Upper lobe of left lung (tissue), 6 donors: ENCODE results near the gene HSD11B2. TPM values are rescaled to one million over a fixed set of nuclear protein-coding genes. Genes with fewer than 3 reads are reported as not detected.

Experiments
- ATAC-seq, 2 donors: fragments of 200-7000 bp; cut with Tn5 transposase; one replicate each; pipeline ENCODE4 v1.9.1; 2022; ENCODE audit warnings: mild to moderate bottlenecking in 2 of 2, moderate library complexity in 2 of 2; ENCODE audit not compliant: low FRiP score in 2 of 2
- DNase-seq, 2 donors: peaks; one replicate each; pipeline ENCODE4 v3.0.0-alpha.2; 2019 to 2020
- H3K27ac ChIP-seq, 4 donors: fragments of 200-600 bp; sonication (generic); one replicate each; pipeline ENCODE4 v1.5.1; 2016 to 2019
- H3K27me3 ChIP-seq, 4 donors: fragments of 200-600 bp; sonication (generic); one replicate each; pipeline ENCODE4 v1.5.1; 2017 to 2019
- H3K36me3 ChIP-seq, 4 donors: fragments of 200-600 bp; sonication (generic); one replicate each; pipeline ENCODE4 v1.5.1; 2016 to 2019
- H3K4me1 ChIP-seq, 4 donors: fragments of 200-600 bp; sonication (generic); one replicate each; pipeline ENCODE4 v1.5.1; 2018 to 2019
- H3K4me3 ChIP-seq, 4 donors: fragments of 200-600 bp; sonication (generic); one replicate each; pipeline ENCODE4 v1.5.1; 2017 to 2019; ENCODE audit warnings: mild to moderate bottlenecking in 2 of 4, moderate library complexity in 1 of 4
- H3K9me3 ChIP-seq, 4 donors: fragments of 200-600 bp; sonication (generic); one replicate each; pipeline ENCODE4 v1.5.1; 2018 to 2019
- CTCF ChIP-seq, 6 experiments: fragments of 450-650 bp in 4 of 6; fragments of 200-600 bp in 2 of 6; sonication (generic) in 2 of 6; IDR thresholded peaks; one replicate each; pipeline ENCODE4 v1.5.1; 2016 to 2019; ENCODE audit warnings: antibody characterized with exemption in 6 of 6
- EP300 ChIP-seq, 4 donors: sonication (generic); formaldehyde crosslinking; IDR thresholded peaks; one replicate each; pipeline ENCODE4 v1.5.1; 2017; ENCODE audit warnings: antibody characterized with exemption in 4 of 4, control low read depth in 2 of 4
- POLR2A ChIP-seq, 4 donors: fragments of 450-650 bp; IDR thresholded peaks; one replicate each; pipeline ENCODE4 v1.5.1; 2016 to 2017; ENCODE audit warnings: antibody characterized with exemption in 4 of 4, mild to moderate bottlenecking in 2 of 4
- POLR2AphosphoS5 ChIP-seq, 2 donors: sonication (generic); formaldehyde crosslinking; IDR thresholded peaks; one replicate each; pipeline ENCODE4 v1.5.1; 2017; ENCODE audit warnings: antibody characterized with exemption in 2 of 2
- WGBS, 2 donors: methylation state at CpG; one replicate each; pipeline ENCODE4 v1.1.5; 2017 to 2018; 5-methylcytosine and 5-hydroxymethylcytosine counted together
- total RNA-seq, 6 donors: library from RNA; depleted of rRNA in 4 of 6; stranded (reverse); fragments of >200 nt in 4 of 6; gene quantifications; one replicate each; pipeline versions ENCODE4 v1.1.0 to v1.2.1, GENCODE V29; 2016 to 2021
- donor health status: DM: no; HTN: no; CAD: no; lungs with moderate emphysema.
- donor health status: DM: no; HTN: yes; CAD: no; lungs with severe emphysema.

Gene HSD11B2
- total RNA-seq, 6 donors from 2014 or later, result 0.78 to 5.0 (median 1.6) TPM

- H3K4me1 ChIP-seq, result peaks cover 21 to 29% (median 23%) of the 10 kb centered on the region in 4 donors
- no peaks in the 10 kb centered on the region for H3K9me3 ChIP-seq
- H3K36me3 ChIP-seq, result no peaks in the 10 kb centered on the region
- 76 to 77% methylated on average over 2 of the region's 2 CpGs for WGBS, 2 donors
- ATAC-seq (no peak), DNase-seq (no peak)
- H3K4me3 ChIP-seq, result no peak overlapping the region
- TF ChIP-seq EP300 (IDR thresholded peaks at IDR 0.05) (no peak), CTCF (IDR thresholded peaks at IDR 0.05) (no peak), POLR2A (IDR thresholded peaks at IDR 0.05) (no peak), POLR2AphosphoS5 (IDR thresholded peaks at IDR 0.05) (no peak)
- H3K27me3 ChIP-seq, result no peaks in the 10 kb centered on the region
- H3K27ac ChIP-seq, result no peak overlapping the region
These were observed 13.4 kb upstream of the HSD11B2 start for GRCh38 chr16:67417333-67418061.

- Histone ChIP-seq H3K27ac (no peak overlapping the region), H3K4me3 (no peak overlapping the region), H3K4me1 (peaks cover 14 to 31% (median 22%) of the 10 kb centered on the region in 4 donors), H3K9me3 (no peaks in the 10 kb centered on the region), H3K36me3 (no peaks in the 10 kb centered on the region), H3K27me3 (no peaks in the 10 kb centered on the region)
- TF ChIP-seq EP300 (IDR thresholded peaks at IDR 0.05) (no peak), POLR2AphosphoS5 (IDR thresholded peaks at IDR 0.05) (no peak), CTCF (IDR thresholded peaks at IDR 0.05) (no peak), POLR2A (IDR thresholded peaks at IDR 0.05) (no peak)
- DNase-seq, result no peak
- ATAC-seq, result no peak
- 88 to 91% methylated on average over 3 of the region's 3 CpGs for WGBS, 2 donors
These were observed 11.4 kb upstream of the HSD11B2 start for GRCh38 chr16:67419502-67419901.

- H3K4me1 ChIP-seq, result peaks cover 13 to 28% (median 22%) of the 10 kb centered on the region in 4 donors
- ATAC-seq (no peak), DNase-seq (no peak)
- H3K27ac ChIP-seq, result no peak overlapping the region
- H3K9me3 ChIP-seq, result no peaks in the 10 kb centered on the region
- WGBS, 2 donors, result 79 to 88% methylated on average over 3 of the region's 3 CpGs
- no peaks in the 10 kb centered on the region for H3K36me3 ChIP-seq
- H3K4me3 ChIP-seq, result no peak overlapping the region
- H3K27me3 ChIP-seq, result no peaks in the 10 kb centered on the region
- TF ChIP-seq POLR2AphosphoS5 (IDR thresholded peaks at IDR 0.05), result no peak
- no peak for TF ChIP-seq EP300 (IDR thresholded peaks at IDR 0.05)
- no peak for TF ChIP-seq CTCF (IDR thresholded peaks at IDR 0.05)
- TF ChIP-seq POLR2A (IDR thresholded peaks at IDR 0.05), result no peak
These were observed 11.0 kb upstream of the HSD11B2 start for GRCh38 chr16:67419931-67420330.

DNA sequence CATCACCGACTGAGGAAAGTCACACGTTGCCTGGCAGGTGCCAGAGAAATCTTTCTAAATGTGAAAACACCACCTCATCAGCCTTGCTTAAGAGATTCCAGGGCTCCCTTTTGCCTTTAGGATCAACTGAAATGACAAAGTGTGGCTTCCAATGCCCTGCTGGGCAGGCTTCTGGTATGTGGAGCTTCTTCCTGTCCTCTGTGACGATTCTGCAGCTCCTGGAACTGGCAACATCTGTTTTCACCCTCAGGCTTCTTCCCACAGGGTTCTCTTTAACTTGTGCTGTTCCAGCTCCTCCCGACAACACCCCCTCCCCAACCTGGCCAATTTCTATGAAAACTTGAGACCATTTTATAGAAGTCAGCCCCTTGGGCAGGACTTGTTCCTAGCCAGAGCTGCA, 9.9 kb upstream of the HSD11B2 start:
- Histone ChIP-seq H3K27ac (no peak overlapping the region), H3K36me3 (no peaks in the 10 kb centered on the region), H3K4me3 (no peak overlapping the region), H3K27me3 (no peaks in the 10 kb centered on the region), H3K4me1 (peaks cover 6 to 17% (median 12%) of the 10 kb centered on the region in 4 donors), H3K9me3 (no peaks in the 10 kb centered on the region)
- TF ChIP-seq POLR2A (IDR thresholded peaks at IDR 0.05), result no peak
- TF ChIP-seq CTCF (IDR thresholded peaks at IDR 0.05), result no peak
- TF ChIP-seq EP300 (IDR thresholded peaks at IDR 0.05), result no peak
- TF ChIP-seq POLR2AphosphoS5 (IDR thresholded peaks at IDR 0.05), result no peak
- ATAC-seq (no peak), DNase-seq (no peak)
- 84% methylated on average over 4 of the region's 4 CpGs; no CpG with 5 or more reads in 1 of the 2 donors for WGBS, 2 donors

GRCh38 chr16:67423015-67423414, 7.9 kb upstream of the HSD11B2 start:
- Histone ChIP-seq H3K9me3 (no peaks in the 10 kb centered on the region), H3K4me1 (peaks cover 0 to 10% (median 8%) of the 10 kb centered on the region in 4 donors), H3K4me3 (no peak overlapping the region), H3K27ac (no peak overlapping the region), H3K27me3 (no peaks in the 10 kb centered on the region), H3K36me3 (no peaks in the 10 kb centered on the region)
- 88 to 89% methylated on average over 5 of the region's 5 CpGs for WGBS, 2 donors
- no peak for ATAC-seq
- no peak for TF ChIP-seq POLR2A (IDR thresholded peaks at IDR 0.05)
- TF ChIP-seq POLR2AphosphoS5 (IDR thresholded peaks at IDR 0.05), result no peak
- no peak for TF ChIP-seq CTCF (IDR thresholded peaks at IDR 0.05)
- TF ChIP-seq EP300 (IDR thresholded peaks at IDR 0.05), result no peak
- DNase-seq, result no peak
